GM19468 (cell line): ENCODE measurements around the gene CTSF.
"Not testable (repeated sequence)": the region's sequence is repeated elsewhere in the genome, so short reads cannot be mapped to it uniquely, and the experiment has no call there.

Experiments
- ATAC-seq: cut with Tn5 transposase; IDR thresholded peaks from one replicate; pipeline ENCODE4 v1.9.1; 2021; ENCODE audit warnings: mild to moderate bottlenecking, moderate library complexity, moderate number of reproducible peaks; ENCODE audit not compliant: unreplicated experiment; ENCODE audit errors: extremely low read depth

Gene CTSF

GRCh38 chr11:66542362-66542761 is 26.0 kb downstream of the CTSF start:
- no peak for ATAC-seq

- no peak for ATAC-seq
These were observed 26.5 kb downstream of the CTSF start for GRCh38 chr11:66541892-66542291.

GRCh38 chr11:66540598-66540997 is 27.8 kb downstream of the CTSF start:
- ATAC-seq, result not testable (repeated sequence)

- ATAC-seq, result no peak
These were observed 28.6 kb downstream of the CTSF start for GRCh38 chr11:66539870-66540213.

GRCh38 chr11:66539170-66539869 is 29.1 kb downstream of the CTSF start:
- no peak for ATAC-seq

GRCh38 chr11:66532784-66533183 is 35.6 kb downstream of the CTSF start:
- ATAC-seq, result no peak

GRCh38 chr11:66531841-66532240 is 36.6 kb downstream of the CTSF start:
- ATAC-seq, result no peak

- ATAC-seq, result no peak
These were observed 37.3 kb downstream of the CTSF start for GRCh38 chr11:66530927-66531709.

GRCh38 chr11:66529655-66530054 is 38.8 kb downstream of the CTSF start:
- ATAC-seq, result no peak

- no peak for ATAC-seq
These were observed 39.3 kb downstream of the CTSF start for GRCh38 chr11:66529069-66529468.

GRCh38 chr11:66524304-66525040 is 43.9 kb downstream of the CTSF start:
- ATAC-seq, result no peak

- no peak for ATAC-seq
These were observed 44.8 kb downstream of the CTSF start for GRCh38 chr11:66523611-66524010.
